Brain microvascular endothelial cell (primary cell): ENCODE results near the gene RAB3C.

Experiments
- DNase-seq: peaks from one replicate; pipeline ENCODE4 v3.0.0-alpha.2; 2020
- H3K27ac ChIP-seq: fragments of 250-450 bp; sonication (Bioruptor Pico); 2 replicates; pipeline ENCODE4 v1.5.1; 2020; ENCODE audit warnings: mild to moderate bottlenecking, moderate library complexity
- H3K27me3 ChIP-seq: fragments of 250-450 bp; sonication (Bioruptor Pico); replicated peaks from 2 replicates; pipeline ENCODE4 v1.5.1; 2020; ENCODE audit warnings: mild to moderate bottlenecking
- H3K36me3 ChIP-seq: fragments of 250-450 bp; sonication (Bioruptor Pico); replicated peaks from 2 replicates; pipeline ENCODE4 v1.5.1; 2020; ENCODE audit warnings: mild to moderate bottlenecking
- H3K4me3 ChIP-seq: 2 replicates; pipeline ENCODE4 v1.5.1; 2011; ENCODE audit warnings: low read depth, mild to moderate bottlenecking, control low read depth, low read length, moderate library complexity
- in situ Hi-C: cut with HindIII; loops from 2 replicates; pipeline ENCODE4 v1.10.0; 2017; ENCODE audit warnings: low sequenced_read_pairs, low pct_ligation_motif_present
- TF ChIP-seq, protein P1 (sequence below): IDR thresholded peaks from 2 replicates; pipeline ENCODE4 v1.5.1; 2011; ENCODE audit warnings: low read depth, mild to moderate bottlenecking, moderate library complexity, low read length, control low read depth, inconsistent platforms; ENCODE audit errors: missing control alignments

RAB3C gene

DNA sequence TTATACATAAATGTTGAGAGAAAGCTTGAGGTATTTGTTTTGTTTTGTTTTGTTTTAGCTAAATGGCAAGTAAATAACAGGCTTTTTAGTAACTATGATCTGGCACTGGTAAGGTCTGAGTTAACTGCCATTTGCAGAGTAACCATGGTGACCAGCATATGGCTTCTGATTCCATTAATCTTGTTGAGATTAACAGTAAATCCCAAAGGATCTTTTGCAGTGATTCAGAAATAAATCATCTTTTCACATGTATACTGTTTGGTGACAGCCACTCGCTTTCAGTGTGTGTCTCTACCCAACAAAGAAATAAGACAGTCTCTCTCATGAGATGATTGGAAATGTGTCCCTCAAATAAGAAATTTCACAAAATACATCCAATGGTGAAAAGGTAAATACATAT is 235.6 kb downstream of the RAB3C start:
- no peak overlapping the region for H3K27ac ChIP-seq
- no peaks in the 10 kb centered on the region for H3K36me3 ChIP-seq
- H3K4me3 ChIP-seq, result no peak overlapping the region
- TF ChIP-seq, protein P1, sequence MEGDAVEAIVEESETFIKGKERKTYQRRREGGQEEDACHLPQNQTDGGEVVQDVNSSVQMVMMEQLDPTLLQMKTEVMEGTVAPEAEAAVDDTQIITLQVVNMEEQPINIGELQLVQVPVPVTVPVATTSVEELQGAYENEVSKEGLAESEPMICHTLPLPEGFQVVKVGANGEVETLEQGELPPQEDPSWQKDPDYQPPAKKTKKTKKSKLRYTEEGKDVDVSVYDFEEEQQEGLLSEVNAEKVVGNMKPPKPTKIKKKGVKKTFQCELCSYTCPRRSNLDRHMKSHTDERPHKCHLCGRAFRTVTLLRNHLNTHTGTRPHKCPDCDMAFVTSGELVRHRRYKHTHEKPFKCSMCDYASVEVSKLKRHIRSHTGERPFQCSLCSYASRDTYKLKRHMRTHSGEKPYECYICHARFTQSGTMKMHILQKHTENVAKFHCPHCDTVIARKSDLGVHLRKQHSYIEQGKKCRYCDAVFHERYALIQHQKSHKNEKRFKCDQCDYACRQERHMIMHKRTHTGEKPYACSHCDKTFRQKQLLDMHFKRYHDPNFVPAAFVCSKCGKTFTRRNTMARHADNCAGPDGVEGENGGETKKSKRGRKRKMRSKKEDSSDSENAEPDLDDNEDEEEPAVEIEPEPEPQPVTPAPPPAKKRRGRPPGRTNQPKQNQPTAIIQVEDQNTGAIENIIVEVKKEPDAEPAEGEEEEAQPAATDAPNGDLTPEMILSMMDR, result no peak
- DNase-seq, result no peak
- in situ Hi-C loops, result no loop called here
- H3K27me3 ChIP-seq, result no peaks in the 10 kb centered on the region

GRCh38 chr5:58825441-58825840 is 242.6 kb downstream of the RAB3C start:
- Histone ChIP-seq H3K27me3 (no peaks in the 10 kb centered on the region), H3K4me3 (no peak overlapping the region), H3K27ac (no peak overlapping the region), H3K36me3 (no peaks in the 10 kb centered on the region)
- peak; percentile 50 for DNase-seq
- TF ChIP-seq, protein P1, result no peak
- in situ Hi-C loops, result no loop called here

DNA sequence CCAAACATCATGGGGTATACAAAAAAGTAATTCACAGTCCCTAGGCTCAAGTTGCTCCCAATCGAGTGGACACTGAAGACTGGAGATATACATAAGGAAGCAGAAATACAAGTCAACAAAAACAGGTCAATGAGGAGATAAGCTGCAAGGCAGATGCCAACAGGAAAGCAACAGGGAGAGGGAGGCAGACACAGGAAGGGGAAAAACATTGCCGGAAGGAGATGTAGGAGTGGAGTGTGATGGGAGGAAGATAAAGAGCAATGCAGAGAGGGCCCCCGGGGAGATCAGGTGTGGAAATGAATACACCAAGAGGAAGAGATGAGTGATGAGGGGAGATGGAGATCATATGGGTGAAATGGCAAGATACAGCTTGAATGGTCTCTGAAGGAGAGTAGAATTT is 243.0 kb downstream of the RAB3C start:
- Histone ChIP-seq H3K4me3 (no peak overlapping the region), H3K27me3 (no peaks in the 10 kb centered on the region), H3K36me3 (no peaks in the 10 kb centered on the region), H3K27ac (no peak overlapping the region)
- in situ Hi-C loops, result no loop called here
- DNase-seq, result no peak
- TF ChIP-seq, protein P1, result no peak

GRCh38 chr5:58827463-58827862 is 244.6 kb downstream of the RAB3C start:
- DNase-seq, result no peak
- no peak overlapping the region for H3K4me3 ChIP-seq
- H3K27ac ChIP-seq, result no peak overlapping the region
- in situ Hi-C loops, result no loop called here
- TF ChIP-seq, protein P1, result no peak
- H3K27me3 ChIP-seq, result no peaks in the 10 kb centered on the region
- no peaks in the 10 kb centered on the region for H3K36me3 ChIP-seq

GRCh38 chr5:58828258-58828657 is 245.4 kb downstream of the RAB3C start:
- DNase-seq, result no peak
- no peaks in the 10 kb centered on the region for H3K36me3 ChIP-seq
- H3K4me3 ChIP-seq, result no peak overlapping the region
- no peak overlapping the region for H3K27ac ChIP-seq
- H3K27me3 ChIP-seq, result no peaks in the 10 kb centered on the region
- TF ChIP-seq, protein P1, result no peak
- in situ Hi-C loops, result no loop called here
